GM12878 (cell line): ENCODE measurements around the gene SARM1. TPM values are rescaled to one million over a fixed set of nuclear protein-coding genes. Genes with fewer than 3 reads are reported as not detected.

Source experiments
- ATAC-seq: fragments of 200-7000 bp; cut with Tn5 transposase; 3 replicates; pipeline ENCODE4 v1.9.1; 2020; ENCODE audit warnings: mild to moderate bottlenecking, moderate library complexity
- BruUV-seq: library from RNA; stranded (reverse); fragments of 400-500 nt; replicated peaks from 2 replicates; lab custom pipeline; 2021; lab: Mats Ljungman, UMichigan
- CTCF ChIA-PET: fragments of 300-600 bp; sonication (Branson Sonifier 250); formaldehyde crosslinking; extraction: SDS; loops from one replicate; lab custom pipeline; 2021; ENCODE audit warnings: inconsistent platforms; lab: Yijun Ruan, JAX
- POLR2A ChIA-PET: fragments of 350-600 bp; formaldehyde crosslinking; extraction: SDS; loops from one replicate; lab custom pipeline; 2021; ENCODE audit warnings: inconsistent platforms; lab: Charles Lee
- RAD21 ChIA-PET: fragments of 300-600 bp; sonication (Branson Sonifier 250); formaldehyde crosslinking; loops from one replicate; lab custom pipeline; 2023; ENCODE audit warnings: antibody characterized with exemption; ENCODE audit not compliant: unreplicated experiment; lab: Charles Lee
- SMC1A ChIA-PET: fragments of 300-600 bp; sonication (Branson Sonifier 250); formaldehyde crosslinking; loops from one replicate; lab custom pipeline; 2023; ENCODE audit not compliant: unreplicated experiment, uncharacterized antibody; lab: Charles Lee
- DNase-seq: peaks from one replicate; pipeline ENCODE4 v3.0.0-alpha.2; 2011; ENCODE audit warnings: low read depth, low spot score
- FAIRE-seq: peaks from 3 replicates; lab custom pipeline; 2011; peaks lifted over from hg19 to GRCh38; lab: Jason Lieb, UNC
- H2AFZ ChIP-seq: 2 replicates; pipeline ENCODE4 v1.6.0; 2011; ENCODE audit warnings: low read depth, low read length, control low read depth; ENCODE audit not compliant: control insufficient read depth
- H3K27ac ChIP-seq: 2 replicates; pipeline ENCODE4 v1.5.1; 2011; ENCODE audit warnings: control low read depth; ENCODE audit not compliant: control insufficient read depth, insufficient read depth
- H3K27me3 ChIP-seq, 2 experiments: replicated peaks in 1 of 2; 2 replicates each; pipeline versions ENCODE4 v1.6.0 to v1.6.1; 2011; ENCODE audit warnings: low read length in 1 of 2; ENCODE audit not compliant: control insufficient read depth in 2 of 2, insufficient read depth in 2 of 2
- H3K36me3 ChIP-seq, 2 experiments: 2 replicates each; pipeline ENCODE4 v1.5.1; 2011; ENCODE audit warnings: low read length in 1 of 2; ENCODE audit not compliant: control insufficient read depth in 2 of 2, insufficient read depth in 2 of 2
- H3K4me1 ChIP-seq: 2 replicates; pipeline ENCODE4 v1.6.1; 2011; ENCODE audit warnings: mild to moderate bottlenecking, low read length, moderate library complexity, mixed read lengths; ENCODE audit not compliant: control insufficient read depth, insufficient read depth
- H3K4me2 ChIP-seq: 2 replicates; pipeline ENCODE4 v1.6.0; 2011; ENCODE audit warnings: control low read depth; ENCODE audit not compliant: control insufficient read depth, insufficient read depth
- H3K4me3 ChIP-seq: fragments of 200-600 bp; sonication (generic); 2 replicates; pipeline ENCODE4 v1.5.1; 2016
- H3K79me2 ChIP-seq: 2 replicates; pipeline ENCODE4 v1.6.0; 2011; ENCODE audit warnings: low read length; ENCODE audit not compliant: control insufficient read depth, insufficient read depth
- H3K9ac ChIP-seq: 2 replicates; pipeline ENCODE4 v1.8.0; 2011; ENCODE audit warnings: low read length, control low read depth, mixed read lengths; ENCODE audit not compliant: control insufficient read depth, insufficient read depth
- H3K9me3 ChIP-seq: replicated peaks from 3 replicates; pipeline ENCODE4 v1.5.1; 2011; ENCODE audit warnings: mild to moderate bottlenecking, low read length; ENCODE audit not compliant: control insufficient read depth, insufficient read depth
- H4K20me1 ChIP-seq: 2 replicates; pipeline ENCODE4 v1.6.0; 2011; ENCODE audit not compliant: control insufficient read depth, insufficient read depth
- GATAD2B ChIP-seq: fragments of 450-650 bp; conservative IDR thresholded peaks from 2 replicates; pipeline ENCODE4 v1.6.1; 2017; ENCODE audit warnings: low read depth, mild to moderate bottlenecking, moderate library complexity
- IKZF1 ChIP-seq: fragments of 450-650 bp; conservative IDR thresholded peaks from 2 replicates; pipeline ENCODE4 v1.6.1; 2017; ENCODE audit warnings: antibody characterized with exemption, mild to moderate bottlenecking
- PML ChIP-seq: IDR thresholded peaks from 2 replicates; pipeline ENCODE4 v1.6.1; 2012; ENCODE audit warnings: low read length, inconsistent platforms
- RB1 ChIP-seq: fragments of 450-650 bp; formaldehyde crosslinking; IDR thresholded peaks from 2 replicates; pipeline ENCODE4 v1.6.1; 2017; ENCODE audit warnings: mild to moderate bottlenecking, borderline replicate concordance
- WGBS: methylation state at CpG from one replicate; pipeline ENCODE4 v1.1.6; 2016; ENCODE audit warnings: low lambda C conversion rate; ENCODE audit not compliant: insufficient replicate concordance, insufficient coverage; ENCODE audit errors: missing lambda C conversion rate; 5-methylcytosine and 5-hydroxymethylcytosine counted together
- in situ Hi-C: fragments of 300-500 bp; cut with MboI; formaldehyde crosslinking; loops from 9 replicates; pipeline ENCODE4 v1.14.3; 2018; ENCODE audit warnings: mixed read lengths
- intact Hi-C: fragments of 100-400 bp; cut with micrococcal nuclease; formaldehyde crosslinking; loops from one replicate; pipeline ENCODE4 v1.14.2; 2022; ENCODE audit not compliant: unreplicated experiment
- polyA plus RNA-seq, 11 experiments: library from polyadenylated mRNA; depleted of rRNA in 4 of 11; unstranded in 6 of 11; stranded (reverse) in 5 of 11; fragments of >200 nt; fragmentation: Nextera tagmentation in 4 of 11; fragmentation: Illumina TruSeq in 1 of 11; extraction: Ambion mirVana in 4 of 11; extraction: Trizol in 1 of 11; gene quantifications; 1 replicate in 1 of 11; 2 replicates in 10 of 11; pipeline versions ENCODE4 v1.2.1 to v1.2.3, GENCODE V29; 2011 to 2016; ENCODE audit warnings: inconsistent platforms in 2 of 11, missing spikeins in 2 of 11, low read depth in 1 of 11
- total RNA-seq, 4 experiments: library from RNA; depleted of rRNA in 3 of 4; stranded (reverse); fragments of >200 nt in 3 of 4; fragmentation: Illumina TruSeq in 1 of 4; extraction: Trizol in 1 of 4; gene quantifications; 2 replicates each; pipeline versions ENCODE4 v1.2.1 to v1.2.3, GENCODE V29; 2013 to 2021

The SARM1 gene
- total and polyA plus RNA-seq, 10 of the 15 experiments (the other 5 are each of a cell fraction or from before 2014, with no cell fraction given), result 0.56 to 25.3 (median 11.9) TPM

DNA sequence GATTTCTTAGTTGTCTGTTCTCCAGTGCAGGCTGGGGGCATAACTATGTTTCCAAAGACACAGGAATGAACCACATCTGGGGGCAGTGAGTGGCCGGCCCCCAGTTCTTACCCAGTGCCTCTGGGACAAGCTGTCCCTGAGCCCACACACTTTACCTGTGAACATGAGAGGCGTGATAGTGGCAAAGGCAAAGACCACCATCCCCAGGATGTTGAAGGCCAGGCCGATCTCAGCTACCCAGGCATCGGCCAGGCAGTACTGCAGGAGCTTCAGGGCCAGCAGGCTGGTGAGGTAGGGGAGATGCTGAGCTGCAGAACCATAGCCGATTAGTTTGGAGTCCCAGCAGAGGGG is 32.9 kb downstream of the SARM1 start (continued):
- no peak for TF ChIP-seq GATAD2B
- TF ChIP-seq, all 136 proteins: peak for 0

GRCh38 chr17:28404812-28405570 is 33.5 kb downstream of the SARM1 start:
- Histone ChIP-seq H3K4me2 (peak overlapping the region; percentile 80), H4K20me1 (no peaks in the 10 kb centered on the region), H3K4me3 (peak overlapping the region; percentile 75), H3K4me1 (peaks cover 3% of the 10 kb centered on the region), H3K36me3 (no peaks in the 10 kb centered on the region), H3K27me3 (no peaks in the 10 kb centered on the region), H3K27ac (0 out of 2 replicates have a peak overlapping the region, but pooled peaks have one; percentile 37), H3K9me3 (no peaks in the 10 kb centered on the region), H2AFZ (peak overlapping the region; percentile 87), H3K79me2 (no peaks in the 10 kb centered on the region), H3K9ac (peak overlapping the region; percentile 72)
- TF ChIP-seq RB1, result no peak
- no peak for TF ChIP-seq PML
- TF ChIP-seq IKZF1, result no peak
- DNase-seq, result no peak
- RAD21 ChIA-PET, result no interaction called here
- no peak for FAIRE-seq
- BruUV-seq, result no TSS peak
- in situ Hi-C loops, result no loop called here
- no peak for ATAC-seq
- CTCF ChIA-PET, result interaction anchor here (0.5 to 4.0 kb wide), 4 partner anchors 11 to 599 kb away, joined by 3 to 19 read pairs (median 4); no protein-coding TSS in a partner anchor
- POLR2A ChIA-PET, result interaction anchor here (0.6 to 1.1 kb wide), 2 partner anchors 23 to 99 kb away, joined by 3 to 5 read pairs; no protein-coding TSS in a partner anchor
- SMC1A ChIA-PET, result interaction anchor here (1.2 kb wide), 1 partner anchor 12 kb away, joined by 3 read pairs; no protein-coding TSS in a partner anchor
- WGBS, result 85% methylated on average over 33 of the region's 33 CpGs
- intact Hi-C loops, result no loop called here
